ENCODE results near the gene RELT. TPM values are rescaled to one million over a fixed set of nuclear protein-coding genes. Genes with fewer than 3 reads are reported as not detected.

The RELT gene
- total RNA-seq (2022; extraction: Qiagen RNA extraction) = 5.4 to 7.6 TPM (median 6.9 TPM) in 5 replicates

GRCh38 chr11:73376160-73376802 is at the start of gene RELT:
Gene RELT (plus strand): TSS chr11:73376399. CDS start chr11:73389137, 12,738 bp downstream.

Other genes starting within 250 kb of the RELT start
- gene FCHSD2, start 234.1 kb upstream of the RELT start, total RNA-seq (2022; extraction: Qiagen RNA extraction) = 8.3 to 10.6 TPM (median 9.8 TPM) in 5 replicates
- gene P2RY2, start 158.1 kb upstream of the RELT start, total RNA-seq (2022; extraction: Qiagen RNA extraction) = 9.2 to 11.5 TPM (median 11.2 TPM) in 5 replicates
- 3.4 to 7.0 TPM (median 5.6 TPM) in 5 replicates for gene P2RY6, start 104.1 kb upstream of the RELT start, total RNA-seq (2022; extraction: Qiagen RNA extraction)
- 9.8 to 14.0 TPM (median 12.1 TPM) in 5 replicates for gene ARHGEF17, start 68.1 kb upstream of the RELT start, total RNA-seq (2022; extraction: Qiagen RNA extraction)
- gene FAM168A, start 221.7 kb downstream of the RELT start, total RNA-seq (2022; extraction: Qiagen RNA extraction) = 10.3 to 15.4 TPM (median 13.8 TPM) in 5 replicates

Measured in A549 treated with AZD2906 at 1 μM for 4 hours (cell line).